Hepatocyte (in vitro differentiated cells): ENCODE results near the gene TMEM44. TPM values are rescaled to one million over a fixed set of nuclear protein-coding genes. Genes with fewer than 3 reads are reported as not detected.

Experiments
- DNase-seq: peaks from one replicate; pipeline ENCODE4 v3.0.0-alpha.2; 2016; ENCODE audit warnings: low spot score
- H2AFZ ChIP-seq: fragments of 200-600 bp; sonication (generic); 2 replicates; pipeline ENCODE4 v1.6.0; 2016; ENCODE audit warnings: antibody characterized with exemption, mild to moderate bottlenecking
- H3K27ac ChIP-seq: fragments of 200-600 bp; sonication (generic); 2 replicates; pipeline ENCODE4 v1.5.1; 2016; ENCODE audit warnings: mild to moderate bottlenecking
- H3K27me3 ChIP-seq: fragments of 200-600 bp; sonication (generic); 2 replicates; pipeline ENCODE4 v1.6.1; 2016
- H3K36me3 ChIP-seq: fragments of 200-600 bp; sonication (generic); replicated peaks from 2 replicates; pipeline ENCODE4 v1.5.1; 2016; ENCODE audit warnings: low read depth; ENCODE audit not compliant: insufficient read depth
- H3K4me1 ChIP-seq: fragments of 200-600 bp; sonication (generic); 2 replicates; pipeline ENCODE4 v1.5.1; 2016; ENCODE audit warnings: mild to moderate bottlenecking, moderate library complexity; ENCODE audit not compliant: insufficient read depth
- H3K4me2 ChIP-seq: fragments of 200-600 bp; sonication (generic); 2 replicates; pipeline ENCODE4 v1.6.0; 2016
- H3K4me3 ChIP-seq: fragments of 200-600 bp; sonication (generic); 2 replicates; pipeline ENCODE4 v1.5.1; 2016; ENCODE audit warnings: mild to moderate bottlenecking
- H3K79me2 ChIP-seq: fragments of 200-600 bp; sonication (generic); 2 replicates; pipeline ENCODE4 v1.6.0; 2017; ENCODE audit warnings: mild to moderate bottlenecking
- H3K9me2 ChIP-seq: fragments of 200-600 bp; sonication (generic); replicated peaks from 2 replicates; pipeline ENCODE4 v1.6.0; 2017; ENCODE audit warnings: mild to moderate bottlenecking; ENCODE audit not compliant: insufficient read depth
- H3K9me3 ChIP-seq: fragments of 200-600 bp; sonication (generic); 2 replicates; pipeline ENCODE4 v1.5.1; 2016; ENCODE audit warnings: low read depth, mild to moderate bottlenecking
- H4K20me1 ChIP-seq: fragments of 200-600 bp; sonication (generic); 2 replicates; pipeline ENCODE4 v1.6.0; 2016; ENCODE audit warnings: mild to moderate bottlenecking; ENCODE audit not compliant: insufficient read depth, poor library complexity, severe bottlenecking
- EZH2 ChIP-seq: fragments of 200-600 bp; sonication (generic); IDR thresholded peaks from 2 replicates; pipeline ENCODE4 v1.6.1; 2016; ENCODE audit warnings: antibody characterized with exemption, mild to moderate bottlenecking, borderline replicate concordance
- EZH2phosphoT487 ChIP-seq: fragments of 200-600 bp; sonication (generic); IDR thresholded peaks from one replicate; pipeline ENCODE4 v1.6.1; 2018; ENCODE audit warnings: antibody characterized with exemption, mild to moderate bottlenecking, low read depth, moderate library complexity; ENCODE audit not compliant: unreplicated experiment, severe bottlenecking
- WGBS: methylation state at CpG from one replicate; pipeline ENCODE4 v1.1.6; 2016; ENCODE audit warnings: low lambda C conversion rate; ENCODE audit errors: missing lambda C conversion rate; 5-methylcytosine and 5-hydroxymethylcytosine counted together
- polyA plus RNA-seq: library from polyadenylated mRNA; unstranded; fragments of >200 nt; fragmentation: Nextera tagmentation; extraction: Ambion mirVana; gene quantifications from 2 replicates; pipeline ENCODE4 v1.2.1, GENCODE V29; 2016
- small RNA-seq: library from RNA; depleted of rRNA; stranded (forward); fragments of <200 nt; gene quantifications from one replicate; pipeline ENCODE3, GENCODE V24; 2014
- total RNA-seq: library from RNA; depleted of rRNA; stranded (reverse); fragments of >200 nt; gene quantifications from 2 replicates; pipeline ENCODE4 v1.2.3, GENCODE V29; 2014
- TF ChIP-seq, protein P1 (sequence below): fragments of 200-600 bp; sonication (generic); IDR thresholded peaks from 2 replicates; pipeline ENCODE4 v1.5.1; 2016; ENCODE audit warnings: antibody characterized with exemption, mild to moderate bottlenecking; ENCODE audit not compliant: poor library complexity

The TMEM44 gene
- total and polyA plus RNA-seq, 2 experiments from 2014 or later: 6.6 to 9.1 TPM

DNA sequence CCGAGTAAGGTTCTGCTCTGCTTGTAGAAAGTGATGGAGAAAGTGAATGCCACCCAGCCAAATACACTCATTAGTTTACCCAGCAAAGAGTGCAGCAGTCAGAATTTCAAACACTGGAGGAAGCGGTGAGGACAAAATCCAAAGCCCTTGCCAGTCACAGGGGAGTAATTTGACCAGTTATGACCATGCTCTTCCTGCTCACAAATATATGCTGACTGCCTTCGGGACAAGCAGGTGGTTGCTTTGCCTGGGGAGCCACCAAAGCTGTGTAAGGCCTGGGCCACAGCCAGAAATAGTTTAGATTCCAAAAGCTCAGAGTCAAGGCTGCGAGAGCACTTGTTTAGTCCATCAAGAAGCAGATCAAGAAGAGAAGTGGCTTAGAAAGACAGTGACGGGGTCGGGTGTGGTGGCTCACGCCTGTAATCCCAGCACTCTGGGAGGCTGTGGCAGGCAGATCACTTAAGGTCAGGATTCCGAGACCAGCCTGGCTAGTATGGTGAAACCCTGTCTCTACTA lies 95.4 kb downstream of the TMEM44 start:
- H3K36me3 ChIP-seq: no peaks in the 10 kb centered on the region
- peak overlapping the region; percentile 93 for H3K27ac ChIP-seq
- H3K4me1 ChIP-seq: peaks cover 20% of the 10 kb centered on the region
- no peaks in the 10 kb centered on the region for H4K20me1 ChIP-seq
- no peaks in the 10 kb centered on the region for H3K27me3 ChIP-seq
- H3K9me2 ChIP-seq: no peaks in the 10 kb centered on the region
- WGBS: 59% methylated on average over 8 of the region's 8 CpGs
- TF ChIP-seq EZH2 (no peak), EZH2phosphoT487 (no peak)
- TF ChIP-seq, protein P1, sequence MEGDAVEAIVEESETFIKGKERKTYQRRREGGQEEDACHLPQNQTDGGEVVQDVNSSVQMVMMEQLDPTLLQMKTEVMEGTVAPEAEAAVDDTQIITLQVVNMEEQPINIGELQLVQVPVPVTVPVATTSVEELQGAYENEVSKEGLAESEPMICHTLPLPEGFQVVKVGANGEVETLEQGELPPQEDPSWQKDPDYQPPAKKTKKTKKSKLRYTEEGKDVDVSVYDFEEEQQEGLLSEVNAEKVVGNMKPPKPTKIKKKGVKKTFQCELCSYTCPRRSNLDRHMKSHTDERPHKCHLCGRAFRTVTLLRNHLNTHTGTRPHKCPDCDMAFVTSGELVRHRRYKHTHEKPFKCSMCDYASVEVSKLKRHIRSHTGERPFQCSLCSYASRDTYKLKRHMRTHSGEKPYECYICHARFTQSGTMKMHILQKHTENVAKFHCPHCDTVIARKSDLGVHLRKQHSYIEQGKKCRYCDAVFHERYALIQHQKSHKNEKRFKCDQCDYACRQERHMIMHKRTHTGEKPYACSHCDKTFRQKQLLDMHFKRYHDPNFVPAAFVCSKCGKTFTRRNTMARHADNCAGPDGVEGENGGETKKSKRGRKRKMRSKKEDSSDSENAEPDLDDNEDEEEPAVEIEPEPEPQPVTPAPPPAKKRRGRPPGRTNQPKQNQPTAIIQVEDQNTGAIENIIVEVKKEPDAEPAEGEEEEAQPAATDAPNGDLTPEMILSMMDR: no peak
- no peaks in the 10 kb centered on the region for H3K79me2 ChIP-seq
- no peak overlapping the region for H2AFZ ChIP-seq
- H3K4me2 ChIP-seq: peak overlapping the region; percentile 39
- no peak for DNase-seq
- H3K4me3 ChIP-seq: no peak overlapping the region
- H3K9me3 ChIP-seq: peaks cover 7% of the 10 kb centered on the region

Small RNAs within 50 kb of the gene (small RNA-seq; reads per million reads assigned to genes)
- not detected for gene AC046143.2

Other genes starting within 250 kb of the TMEM44 start
- 0.27 and 0.52 TPM in 2 replicates for gene GP5, start 234.2 kb downstream of the TMEM44 start, total RNA-seq
- 0.04 TPM in 1 of 2 replicates, not detected in the other for gene GP5, start 234.2 kb downstream of the TMEM44 start, polyA plus RNA-seq
- 107 and 131 TPM in 2 replicates for gene ATP13A3, start 146.4 kb downstream of the TMEM44 start, total RNA-seq
- gene ATP13A3, start 146.4 kb downstream of the TMEM44 start, polyA plus RNA-seq: 18.3 and 20.5 TPM in 2 replicates
- gene LSG1, start 38.8 kb upstream of the TMEM44 start, total RNA-seq: 29.5 and 36.0 TPM in 2 replicates
- 25.4 and 27.0 TPM in 2 replicates for gene LSG1, start 38.8 kb upstream of the TMEM44 start, polyA plus RNA-seq
- gene FAM43A, start 52.5 kb upstream of the TMEM44 start, total RNA-seq: 18.9 and 20.3 TPM in 2 replicates
- gene FAM43A, start 52.5 kb upstream of the TMEM44 start, polyA plus RNA-seq: 24.9 and 29.7 TPM in 2 replicates